GM18517 (cell line): ENCODE measurements around the gene B4GAT1.
"Not testable (repeated sequence)": the region's sequence is repeated elsewhere in the genome, so short reads cannot be mapped to it uniquely, and the experiment has no call there.

Experiments
- ATAC-seq: cut with Tn5 transposase; IDR thresholded peaks from one replicate; pipeline ENCODE4 v1.9.1; 2021; ENCODE audit warnings: mild to moderate bottlenecking, moderate library complexity; ENCODE audit not compliant: unreplicated experiment

The B4GAT1 gene

GRCh38 chr11:66311965-66312548 is 35.4 kb downstream of the B4GAT1 start:
- ATAC-seq = peak; percentile 71

- ATAC-seq = no peak
Observed at GRCh38 chr11:66311470-66311964, 35.9 kb downstream of the B4GAT1 start.

- ATAC-seq = not testable (repeated sequence)
Observed at GRCh38 chr11:66310803-66311440, 36.5 kb downstream of the B4GAT1 start.

GRCh38 chr11:66310324-66310723 is 37.1 kb downstream of the B4GAT1 start:
- ATAC-seq = no peak

GRCh38 chr11:66309475-66309874 is 38.0 kb downstream of the B4GAT1 start:
- no peak for ATAC-seq

- no peak for ATAC-seq
Observed at GRCh38 chr11:66302656-66303055, 44.8 kb downstream of the B4GAT1 start.

- no peak for ATAC-seq
Observed at GRCh38 chr11:66299186-66299585, 48.2 kb downstream of the B4GAT1 start.

GRCh38 chr11:66297610-66298009 is 49.8 kb downstream of the B4GAT1 start:
- ATAC-seq = no peak
